ENCODE data around the gene EN1. TPM values are rescaled to one million over a fixed set of nuclear protein-coding genes. Genes with fewer than 3 reads are reported as not detected.

EN1 gene
- total and polyA plus RNA-seq, 2 of the 4 experiments (the other 2 are of a cell fraction): not detected

- no peaks in the 10 kb centered on the region for H3K36me3 ChIP-seq (ENCODE audit: control insufficient read depth, insufficient read depth, low read length)
- no peak overlapping the region for H3K27ac ChIP-seq (ENCODE audit: insufficient read depth, low read length)
- CTCF ChIA-PET: no interaction called here
- no peak overlapping the region for H4K5ac ChIP-seq (ENCODE audit: low read depth, low read length)
- no peak overlapping the region for H2BK120ac ChIP-seq (ENCODE audit: low read depth, low read length)
- H2BK20ac ChIP-seq (ENCODE audit: low read depth, low read length): no peak overlapping the region
- no peaks in the 10 kb centered on the region for H4K20me1 ChIP-seq (ENCODE audit: insufficient read depth, low read length)
- no peaks in the 10 kb centered on the region for H3K9me1 ChIP-seq (ENCODE audit: insufficient read depth, low read length)
- H4K91ac ChIP-seq (ENCODE audit: insufficient read depth, low read depth, low read length): no peak overlapping the region
- no peak overlapping the region for H3K4ac ChIP-seq (ENCODE audit: low read depth, low read length)
- no peak overlapping the region for H2AFZ ChIP-seq (replicated peaks; ENCODE audit: low read length, poor library complexity)
- DNase-seq (no peak), ATAC-seq (ENCODE audit: low read depth) (no peak)
- H3K4me2 ChIP-seq (ENCODE audit: low read depth, low read length): no peak overlapping the region
- POLR2A ChIA-PET (ENCODE audit: unreplicated experiment): no interaction called here
- H3K4me3 ChIP-seq (ENCODE audit: insufficient read depth, low read depth, low read length): no peak overlapping the region
- no peak overlapping the region for H2AK9ac ChIP-seq (replicated peaks; ENCODE audit: low read depth, low read length, poor library complexity)
- no peak overlapping the region for H3K56ac ChIP-seq (ENCODE audit: extremely low read depth, insufficient read depth, low read length)
- no peaks in the 10 kb centered on the region for H3K79me1 ChIP-seq (ENCODE audit: low read depth in 1 of 2, low read length in 2 of 2)
- no peak overlapping the region for H2AK5ac ChIP-seq (ENCODE audit: low read depth, low read length)
- H3K4me1 ChIP-seq (ENCODE audit: control insufficient read depth, insufficient read depth, low read length): no peaks in the 10 kb centered on the region
- no peak overlapping the region for H3K14ac ChIP-seq (replicated peaks; ENCODE audit: low read depth, low read length)
- H3K27me3 ChIP-seq (ENCODE audit: control insufficient read depth, insufficient read depth, low read length): peaks cover 27% of the 10 kb centered on the region
- H3K18ac ChIP-seq (ENCODE audit: low read depth, low read length): no peak overlapping the region
- H3K9me3 ChIP-seq (ENCODE audit: control insufficient read depth, insufficient read depth, low read length): no peaks in the 10 kb centered on the region
- dilution Hi-C loops (cut with HindIII; ENCODE audit: low sequenced_read_pairs, unreplicated experiment) (no loop called here), in situ Hi-C loops (cut with MboI; ENCODE audit: low sequenced_read_pairs) (loop anchor here (25.0 kb wide), 1 partner anchor 827 kb away; no protein-coding TSS in a partner anchor), intact Hi-C loops (cut with micrococcal nuclease) (loop anchor here (2.0 kb wide), 1 partner anchor 817 kb away; no protein-coding TSS in a partner anchor)
- no peak overlapping the region for H3K9ac ChIP-seq (ENCODE audit: low read depth, low read length)
- TF ChIP-seq MAFK (IDR thresholded peaks at IDR 0.05; ENCODE audit: low read depth, low read length): no peak
- TF ChIP-seq NFE2L2 (IDR thresholded peaks at IDR 0.05; ENCODE audit: low read depth, low read length): no peak
- no peak for TF ChIP-seq BHLHE40 (IDR thresholded peaks at IDR 0.05; ENCODE audit: low read depth, low read length)
- TF ChIP-seq MAZ (IDR thresholded peaks at IDR 0.05; ENCODE audit: borderline replicate concordance, low read depth, low read length): no peak
- TF ChIP-seq FOS (IDR thresholded peaks at IDR 0.05; ENCODE audit: low read depth, low read length): no peak
- TF ChIP-seq CEBPB (IDR thresholded peaks at IDR 0.05; ENCODE audit: low read depth, low read length): no peak
- no peak for TF ChIP-seq ELK1 (IDR thresholded peaks at IDR 0.05; ENCODE audit: borderline replicate concordance, low read depth, low read length)
- TF ChIP-seq CTCF (conservative IDR thresholded peaks at IDR 0.05; ENCODE audit: low read depth, low read length): no peak
- no peak for TF ChIP-seq MXI1 (IDR thresholded peaks at IDR 0.05; ENCODE audit: borderline replicate concordance, low read depth, low read length)
- no peak for TF ChIP-seq RCOR1 (IDR thresholded peaks at IDR 0.05; ENCODE audit: insufficient replicate concordance, low read length)
- TF ChIP-seq SMC3 (IDR thresholded peaks at IDR 0.05; ENCODE audit: low read depth, low read length): no peak
- no peak for TF ChIP-seq USF2 (IDR thresholded peaks at IDR 0.05; ENCODE audit: low read depth, low read length)
- TF ChIP-seq RFX5 (IDR thresholded peaks at IDR 0.05; ENCODE audit: low read depth, low read length): no peak
- TF ChIP-seq POLR2A (IDR thresholded peaks at IDR 0.05; ENCODE audit: low read depth, low read length): no peak
- TF ChIP-seq CHD1 (IDR thresholded peaks at IDR 0.05; ENCODE audit: low read depth, low read length): no peak
- TF ChIP-seq RAD21 (IDR thresholded peaks at IDR 0.05; ENCODE audit: low read length): no peak
- no peak overlapping the region for H2BK5ac ChIP-seq (ENCODE audit: low read depth, low read length, poor library complexity, severe bottlenecking)
- H4K8ac ChIP-seq (ENCODE audit: low read depth in 2 of 2, low read length in 2 of 2): no peak overlapping the region
- WGBS, 2 experiments (ENCODE audit: extremely low coverage in 2 of 2, insufficient read length in 1 of 2): 82% methylated on average over 9 of the region's 13 CpGs; no CpG with 5 or more reads in 1 of the 2 experiments
- H3K23ac ChIP-seq (ENCODE audit: low read depth, low read length): no peak overlapping the region
- no TSS peak for BruUV-seq (replicated peaks)
- no peak overlapping the region for H2BK15ac ChIP-seq (ENCODE audit: low read depth, low read length)
Observed at GRCh38 chr2:118864207-118864606, 16.8 kb upstream of the EN1 start.

Data from IMR-90 (cell line).